Hepatocyte (in vitro differentiated cells): ENCODE measurements around the gene ZC4H2. TPM values are rescaled to one million over a fixed set of nuclear protein-coding genes. Genes with fewer than 3 reads are reported as not detected.
"Not testable (repeated sequence)": the region's sequence is repeated elsewhere in the genome, so short reads cannot be mapped to it uniquely, and the experiment has no call there.

Experiments used
- DNase-seq: peaks from one replicate; pipeline ENCODE4 v3.0.0-alpha.2; 2016; ENCODE audit warnings: low spot score
- H2AFZ ChIP-seq: fragments of 200-600 bp; sonication (generic); 2 replicates; pipeline ENCODE4 v1.6.0; 2016; ENCODE audit warnings: antibody characterized with exemption, mild to moderate bottlenecking
- H3K27ac ChIP-seq: fragments of 200-600 bp; sonication (generic); 2 replicates; pipeline ENCODE4 v1.5.1; 2016; ENCODE audit warnings: mild to moderate bottlenecking
- H3K27me3 ChIP-seq: fragments of 200-600 bp; sonication (generic); 2 replicates; pipeline ENCODE4 v1.6.1; 2016
- H3K36me3 ChIP-seq: fragments of 200-600 bp; sonication (generic); replicated peaks from 2 replicates; pipeline ENCODE4 v1.5.1; 2016; ENCODE audit warnings: low read depth; ENCODE audit not compliant: insufficient read depth
- H3K4me1 ChIP-seq: fragments of 200-600 bp; sonication (generic); 2 replicates; pipeline ENCODE4 v1.5.1; 2016; ENCODE audit warnings: mild to moderate bottlenecking, moderate library complexity; ENCODE audit not compliant: insufficient read depth
- H3K4me2 ChIP-seq: fragments of 200-600 bp; sonication (generic); 2 replicates; pipeline ENCODE4 v1.6.0; 2016
- H3K4me3 ChIP-seq: fragments of 200-600 bp; sonication (generic); 2 replicates; pipeline ENCODE4 v1.5.1; 2016; ENCODE audit warnings: mild to moderate bottlenecking
- H3K79me2 ChIP-seq: fragments of 200-600 bp; sonication (generic); 2 replicates; pipeline ENCODE4 v1.6.0; 2017; ENCODE audit warnings: mild to moderate bottlenecking
- H3K9me2 ChIP-seq: fragments of 200-600 bp; sonication (generic); replicated peaks from 2 replicates; pipeline ENCODE4 v1.6.0; 2017; ENCODE audit warnings: mild to moderate bottlenecking; ENCODE audit not compliant: insufficient read depth
- H3K9me3 ChIP-seq: fragments of 200-600 bp; sonication (generic); 2 replicates; pipeline ENCODE4 v1.5.1; 2016; ENCODE audit warnings: low read depth, mild to moderate bottlenecking
- H4K20me1 ChIP-seq: fragments of 200-600 bp; sonication (generic); 2 replicates; pipeline ENCODE4 v1.6.0; 2016; ENCODE audit warnings: mild to moderate bottlenecking; ENCODE audit not compliant: insufficient read depth, poor library complexity, severe bottlenecking
- EZH2 ChIP-seq: fragments of 200-600 bp; sonication (generic); IDR thresholded peaks from 2 replicates; pipeline ENCODE4 v1.6.1; 2016; ENCODE audit warnings: antibody characterized with exemption, mild to moderate bottlenecking, borderline replicate concordance
- EZH2phosphoT487 ChIP-seq: fragments of 200-600 bp; sonication (generic); IDR thresholded peaks from one replicate; pipeline ENCODE4 v1.6.1; 2018; ENCODE audit warnings: antibody characterized with exemption, mild to moderate bottlenecking, low read depth, moderate library complexity; ENCODE audit not compliant: unreplicated experiment, severe bottlenecking
- WGBS: methylation state at CpG from one replicate; pipeline ENCODE4 v1.1.6; 2016; ENCODE audit warnings: low lambda C conversion rate; ENCODE audit errors: missing lambda C conversion rate; 5-methylcytosine and 5-hydroxymethylcytosine counted together
- polyA plus RNA-seq: library from polyadenylated mRNA; unstranded; fragments of >200 nt; fragmentation: Nextera tagmentation; extraction: Ambion mirVana; gene quantifications from 2 replicates; pipeline ENCODE4 v1.2.1, GENCODE V29; 2016
- total RNA-seq: library from RNA; depleted of rRNA; stranded (reverse); fragments of >200 nt; gene quantifications from 2 replicates; pipeline ENCODE4 v1.2.3, GENCODE V29; 2014
- TF ChIP-seq, protein P1 (sequence below): fragments of 200-600 bp; sonication (generic); IDR thresholded peaks from 2 replicates; pipeline ENCODE4 v1.5.1; 2016; ENCODE audit warnings: antibody characterized with exemption, mild to moderate bottlenecking; ENCODE audit not compliant: poor library complexity

The ZC4H2 gene
- total and polyA plus RNA-seq, 2 experiments from 2014 or later, result 10.4 TPM

GRCh38 chrX:65009459-65009858 lies 33.2 kb upstream of the ZC4H2 start:
- Histone ChIP-seq H3K4me1 (no peaks in the 10 kb centered on the region), H3K4me2 (no peak overlapping the region), H3K36me3 (no peaks in the 10 kb centered on the region), H3K27me3 (no peaks in the 10 kb centered on the region), H3K79me2 (no peaks in the 10 kb centered on the region), H3K9me2 (no peaks in the 10 kb centered on the region), H3K27ac (no peak overlapping the region), H2AFZ (no peak overlapping the region), H3K4me3 (no peak overlapping the region), H3K9me3 (no peaks in the 10 kb centered on the region), H4K20me1 (no peaks in the 10 kb centered on the region)
- no peak for DNase-seq
- TF ChIP-seq, protein P1, sequence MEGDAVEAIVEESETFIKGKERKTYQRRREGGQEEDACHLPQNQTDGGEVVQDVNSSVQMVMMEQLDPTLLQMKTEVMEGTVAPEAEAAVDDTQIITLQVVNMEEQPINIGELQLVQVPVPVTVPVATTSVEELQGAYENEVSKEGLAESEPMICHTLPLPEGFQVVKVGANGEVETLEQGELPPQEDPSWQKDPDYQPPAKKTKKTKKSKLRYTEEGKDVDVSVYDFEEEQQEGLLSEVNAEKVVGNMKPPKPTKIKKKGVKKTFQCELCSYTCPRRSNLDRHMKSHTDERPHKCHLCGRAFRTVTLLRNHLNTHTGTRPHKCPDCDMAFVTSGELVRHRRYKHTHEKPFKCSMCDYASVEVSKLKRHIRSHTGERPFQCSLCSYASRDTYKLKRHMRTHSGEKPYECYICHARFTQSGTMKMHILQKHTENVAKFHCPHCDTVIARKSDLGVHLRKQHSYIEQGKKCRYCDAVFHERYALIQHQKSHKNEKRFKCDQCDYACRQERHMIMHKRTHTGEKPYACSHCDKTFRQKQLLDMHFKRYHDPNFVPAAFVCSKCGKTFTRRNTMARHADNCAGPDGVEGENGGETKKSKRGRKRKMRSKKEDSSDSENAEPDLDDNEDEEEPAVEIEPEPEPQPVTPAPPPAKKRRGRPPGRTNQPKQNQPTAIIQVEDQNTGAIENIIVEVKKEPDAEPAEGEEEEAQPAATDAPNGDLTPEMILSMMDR, result no peak
- no peak for TF ChIP-seq EZH2
- TF ChIP-seq EZH2phosphoT487, result no peak

DNA sequence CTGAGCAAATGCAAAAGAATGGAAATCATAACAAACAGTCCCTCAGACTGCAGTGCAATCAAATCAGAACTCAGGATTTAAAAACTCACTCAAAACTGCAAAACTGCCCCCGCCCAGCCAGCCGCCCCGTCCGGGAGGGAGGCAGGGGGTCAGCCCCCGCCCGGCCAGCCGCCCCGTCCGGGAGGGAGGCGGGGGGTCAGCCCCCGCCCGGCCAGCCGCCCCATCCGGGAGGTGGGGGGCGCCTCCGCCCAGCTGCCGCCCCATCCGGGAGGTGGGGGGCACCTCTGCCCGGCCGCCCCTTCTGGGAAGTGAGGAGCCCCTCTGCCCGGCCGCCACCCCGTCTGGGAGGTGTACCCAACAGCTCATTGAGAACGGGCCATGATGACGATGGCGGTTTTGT lies 26.0 kb upstream of the ZC4H2 start:
- H3K36me3 ChIP-seq, H3K9me2 ChIP-seq, DNase-seq, H3K4me3 ChIP-seq, H3K79me2 ChIP-seq, H3K4me2 ChIP-seq, H3K27me3 ChIP-seq, H2AFZ ChIP-seq, H3K27ac ChIP-seq, H3K4me1 ChIP-seq, H3K9me3 ChIP-seq, H4K20me1 ChIP-seq: not testable (repeated sequence)
- no CpG with 5 or more reads among the region's 26 CpGs for WGBS

GRCh38 chrX:64996805-64997204 lies 20.6 kb upstream of the ZC4H2 start:
- no peak overlapping the region for H2AFZ ChIP-seq
- H3K9me2 ChIP-seq, result no peaks in the 10 kb centered on the region
- H3K4me1 ChIP-seq, result no peaks in the 10 kb centered on the region
- no peaks in the 10 kb centered on the region for H4K20me1 ChIP-seq
- peaks cover 7% of the 10 kb centered on the region for H3K9me3 ChIP-seq
- no peaks in the 10 kb centered on the region for H3K27me3 ChIP-seq
- TF ChIP-seq EZH2phosphoT487 (no peak), EZH2 (no peak)
- TF ChIP-seq, protein P1, result no peak
- DNase-seq, result no peak
- H3K4me3 ChIP-seq, result no peak overlapping the region
- H3K79me2 ChIP-seq, result no peaks in the 10 kb centered on the region
- no peak overlapping the region for H3K4me2 ChIP-seq
- H3K27ac ChIP-seq, result no peak overlapping the region
- 35% methylated on average over 1 of the region's 1 CpG for WGBS
- H3K36me3 ChIP-seq, result no peaks in the 10 kb centered on the region

DNA sequence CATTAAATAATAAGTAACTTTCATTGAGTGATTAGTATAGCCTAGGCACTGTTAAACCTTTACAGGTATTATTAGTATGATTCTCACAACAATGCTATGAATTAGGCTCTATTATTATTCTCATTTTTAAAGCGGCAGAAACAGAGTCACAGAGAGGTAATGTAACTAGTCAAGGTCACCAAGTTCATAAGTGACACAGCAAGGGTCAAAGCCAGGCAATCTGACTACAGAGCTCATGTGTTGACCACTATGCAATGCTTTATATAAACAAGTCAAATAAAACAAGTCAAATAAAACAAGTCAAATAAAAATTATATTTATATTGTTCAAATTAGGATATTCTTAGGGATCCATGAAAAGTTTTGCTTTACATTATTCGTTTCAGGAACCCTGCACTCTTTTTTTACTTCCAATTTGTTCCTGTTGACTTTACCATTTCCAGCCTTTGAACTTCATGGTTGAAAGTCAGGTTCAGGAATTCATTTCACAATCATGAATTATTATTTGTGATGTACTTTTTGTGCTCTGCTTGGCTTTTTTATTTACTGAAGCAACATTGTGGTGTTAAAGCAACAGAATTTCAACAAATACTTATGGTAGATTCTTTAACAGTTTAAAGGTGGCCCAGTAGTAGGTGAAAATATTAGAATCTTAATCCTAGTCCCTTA lies 18.0 kb upstream of the ZC4H2 start:
- H3K27ac ChIP-seq, result no peak overlapping the region
- no peak overlapping the region for H2AFZ ChIP-seq
- H3K4me2 ChIP-seq, result no peak overlapping the region
- no peaks in the 10 kb centered on the region for H3K9me2 ChIP-seq
- no peaks in the 10 kb centered on the region for H3K4me1 ChIP-seq
- TF ChIP-seq, protein P1, result no peak
- TF ChIP-seq EZH2 (no peak), EZH2phosphoT487 (no peak)
- H3K27me3 ChIP-seq, result no peaks in the 10 kb centered on the region
- H3K4me3 ChIP-seq, result no peak overlapping the region
- peaks cover 7% of the 10 kb centered on the region for H3K9me3 ChIP-seq
- WGBS, result 72% methylated on average over 2 of the region's 2 CpGs
- no peaks in the 10 kb centered on the region for H4K20me1 ChIP-seq
- no peaks in the 10 kb centered on the region for H3K36me3 ChIP-seq
- DNase-seq, result no peak
- no peaks in the 10 kb centered on the region for H3K79me2 ChIP-seq
